ENCODE data around the gene SRPX2.
A peak's percentile ranks its signal among the peaks of the same experiment; 100 is the strongest.

The SRPX2 gene

GRCh38 chrX:100649550-100650356, 5.8 kb downstream of the SRPX2 start:
- DNase-seq (ENCODE audit: low read depth in 2 of 2): no peak

GRCh38 chrX:100650841-100651240, 6.8 kb downstream of the SRPX2 start:
- no peak for DNase-seq (ENCODE audit: low read depth in 2 of 2)

- no peak for DNase-seq (ENCODE audit: low read depth in 2 of 2)
Measured at GRCh38 chrX:100652266-100652665, 8.3 kb downstream of the SRPX2 start.

- DNase-seq (ENCODE audit: low read depth in 2 of 2): no peak
Measured at GRCh38 chrX:100654261-100654660, 10.3 kb downstream of the SRPX2 start.

GRCh38 chrX:100658941-100659381, 15.0 kb downstream of the SRPX2 start:
- DNase-seq (ENCODE audit: low read depth in 2 of 2): no peak

GRCh38 chrX:100659431-100660137, 15.6 kb downstream of the SRPX2 start:
- DNase-seq (ENCODE audit: low read depth in 2 of 2): no peak

GRCh38 chrX:100662170-100662569, 18.2 kb downstream of the SRPX2 start:
- DNase-seq (ENCODE audit: low read depth in 2 of 2): no peak

GRCh38 chrX:100662796-100663195, 18.8 kb downstream of the SRPX2 start:
- DNase-seq (ENCODE audit: low read depth in 2 of 2): no peak

GRCh38 chrX:100663642-100664041, 19.6 kb downstream of the SRPX2 start:
- no peak for DNase-seq (ENCODE audit: low read depth in 2 of 2)

- DNase-seq (ENCODE audit: low read depth in 2 of 2): no peak
Measured at GRCh38 chrX:100672966-100673365, 29.0 kb downstream of the SRPX2 start.

- DNase-seq (ENCODE audit: low read depth in 2 of 2): no peak
Measured at GRCh38 chrX:100673397-100673953, 29.5 kb downstream of the SRPX2 start.

- DNase-seq (ENCODE audit: low read depth in 2 of 2): no peak
Measured at GRCh38 chrX:100674705-100675104, 30.7 kb downstream of the SRPX2 start.

- no peak for DNase-seq (ENCODE audit: low read depth in 2 of 2)
Measured at GRCh38 chrX:100677611-100678181, 33.7 kb downstream of the SRPX2 start.

- DNase-seq (ENCODE audit: low read depth in 2 of 2): no peak
Measured at GRCh38 chrX:100680756-100681155, 36.8 kb downstream of the SRPX2 start.

GRCh38 chrX:100681599-100681998, 37.6 kb downstream of the SRPX2 start:
- no peak for DNase-seq (ENCODE audit: low read depth in 2 of 2)

- no peak for DNase-seq (ENCODE audit: low read depth in 2 of 2)
Measured at GRCh38 chrX:100682939-100683338, 38.9 kb downstream of the SRPX2 start.

- DNase-seq (ENCODE audit: low read depth in 2 of 2): peak in 1 of 2 donors; percentile 24
Measured at GRCh38 chrX:100685284-100685996, 41.4 kb downstream of the SRPX2 start.

GRCh38 chrX:100685997-100686305, 42.0 kb downstream of the SRPX2 start:
- DNase-seq (ENCODE audit: low read depth in 2 of 2): no peak

- DNase-seq (ENCODE audit: low read depth in 2 of 2): no peak
Measured at GRCh38 chrX:100687128-100687527, 43.1 kb downstream of the SRPX2 start.

GRCh38 chrX:100687546-100687945, 43.5 kb downstream of the SRPX2 start:
- DNase-seq (ENCODE audit: low read depth in 2 of 2): no peak

GRCh38 chrX:100695302-100695701, 51.3 kb downstream of the SRPX2 start:
- DNase-seq (ENCODE audit: low read depth in 2 of 2): no peak

GRCh38 chrX:100695991-100696390, 52.0 kb downstream of the SRPX2 start:
- no peak for DNase-seq (ENCODE audit: low read depth in 2 of 2)

Measured in stimulated activated CD8-positive, alpha-beta memory T cell treated with anti-CD3 and anti-CD28 coated beads, Interleukin-2, amount 100 ng/mL, for 1 hour (primary cell).